T-helper 2 cell (primary cell): ENCODE measurements around the gene CNPPD1.
A peak's percentile ranks its signal among the peaks of the same experiment; 100 is the strongest.

Source experiments
- DNase-seq, 5 experiments: peaks; one replicate each; pipeline versions ENCODE4 v3.0.0 to v3.0.0-alpha.2; 2012 to 2022
- total RNA-seq, 2 donors: gene quantifications; one replicate each; lab custom pipeline; 2026; lab: John Stamatoyannopoulos, UW

Gene CNPPD1
- 47.4 to 70.3 reads per million in 2 donors for total RNA-seq

DNA sequence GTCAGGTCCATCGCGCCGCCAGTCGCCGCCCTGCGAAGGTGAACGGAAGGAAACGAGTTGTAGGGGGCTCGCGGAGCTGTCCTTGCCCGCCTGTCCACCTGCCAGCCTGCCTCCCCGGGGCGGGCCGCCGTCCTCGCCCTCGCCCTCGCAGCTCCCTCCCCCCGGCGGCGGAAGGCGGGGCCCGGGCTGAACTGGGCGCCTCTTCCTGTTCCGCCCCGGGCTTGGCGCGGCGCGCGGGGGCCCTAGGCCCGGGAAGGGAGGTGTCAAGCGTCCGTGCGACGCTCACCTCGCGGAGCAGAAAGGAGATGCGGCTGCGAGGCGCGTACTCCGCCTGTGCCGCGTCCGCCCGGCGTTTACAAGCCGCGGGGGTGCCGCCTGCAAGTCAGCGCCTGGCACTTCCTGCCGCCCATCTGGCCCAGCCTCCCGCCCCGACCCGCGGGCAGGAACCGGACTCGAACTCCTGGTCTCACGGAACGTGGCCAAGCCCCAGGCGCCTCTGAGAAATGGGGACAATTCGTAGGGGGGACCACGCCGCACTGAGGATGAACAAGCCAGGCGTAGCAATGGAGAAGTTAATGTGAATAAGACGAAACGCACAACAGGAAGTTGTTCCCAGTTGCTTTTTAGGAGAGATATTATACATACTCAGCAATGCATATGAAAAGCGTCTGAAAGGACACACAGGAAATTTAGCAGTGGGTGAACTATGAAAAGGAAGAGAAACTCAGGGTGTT lies at the start of gene CNPPD1:
Gene CNPPD1 (minus strand): TSS at position 108 of the 734 bp plus-strand sequence. CDS start 97 bp downstream, at position 11.
- peak; percentile 71 to 97 (median 83) for DNase-seq

DNA sequence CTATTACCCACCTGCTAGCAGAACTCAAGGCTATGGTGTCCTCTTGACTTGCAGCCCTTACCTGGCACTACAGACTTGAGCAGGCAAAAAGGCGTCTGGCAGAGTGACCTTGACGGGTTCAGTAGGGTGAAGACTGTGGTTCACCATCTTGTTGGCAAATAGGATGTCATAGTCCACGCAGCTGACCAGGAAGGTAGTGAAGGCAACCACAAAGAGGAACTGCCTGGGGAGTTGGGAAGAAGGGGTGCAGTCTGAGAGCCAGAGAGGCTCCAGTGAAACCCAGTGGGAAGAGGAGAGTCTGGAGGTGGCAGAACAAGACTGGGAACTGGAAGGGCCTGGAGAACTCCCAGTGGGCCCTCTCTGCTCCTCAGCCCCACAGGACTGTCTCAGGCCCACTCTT lies 48.6 kb upstream of the CNPPD1 start:
- DNase-seq, result no peak

DNA sequence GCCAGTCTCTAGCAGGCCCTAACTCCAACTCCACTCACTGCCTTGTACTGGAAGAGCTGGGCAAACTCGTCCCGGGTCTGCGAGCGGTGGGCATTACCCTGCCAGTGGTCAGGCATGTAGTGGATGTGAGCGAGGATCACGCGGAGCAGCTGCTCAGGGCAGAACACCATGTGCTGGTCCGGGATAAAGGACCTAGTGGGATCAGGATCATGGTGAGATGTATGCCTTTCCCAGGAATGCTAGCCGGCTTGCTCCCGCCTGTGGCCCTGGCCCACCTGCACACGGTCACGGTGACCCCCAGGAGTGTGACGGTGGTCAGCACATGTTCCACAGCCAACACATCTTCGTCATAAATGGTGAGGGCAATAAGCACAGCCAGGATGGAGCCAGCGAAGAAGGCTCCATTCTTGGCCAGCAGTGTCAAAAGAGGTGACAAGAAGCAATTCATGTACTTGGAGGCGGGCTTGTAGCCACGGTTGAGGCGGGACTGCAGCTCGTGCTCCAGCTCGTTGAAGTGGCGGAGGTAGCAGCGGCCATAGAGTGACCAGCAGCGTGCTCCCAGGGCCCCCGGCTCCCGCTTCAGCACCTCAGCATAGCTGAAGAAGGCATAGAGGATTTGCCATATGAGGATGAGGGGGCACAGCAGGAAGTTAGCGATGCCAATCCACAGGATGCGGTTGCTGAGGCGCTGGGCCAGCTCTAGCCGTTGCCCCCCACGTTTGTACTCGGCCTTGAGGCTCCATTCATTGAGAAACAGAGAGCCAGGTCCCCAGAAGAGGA lies 47.3 kb upstream of the CNPPD1 start:
- DNase-seq, result no peak

DNA sequence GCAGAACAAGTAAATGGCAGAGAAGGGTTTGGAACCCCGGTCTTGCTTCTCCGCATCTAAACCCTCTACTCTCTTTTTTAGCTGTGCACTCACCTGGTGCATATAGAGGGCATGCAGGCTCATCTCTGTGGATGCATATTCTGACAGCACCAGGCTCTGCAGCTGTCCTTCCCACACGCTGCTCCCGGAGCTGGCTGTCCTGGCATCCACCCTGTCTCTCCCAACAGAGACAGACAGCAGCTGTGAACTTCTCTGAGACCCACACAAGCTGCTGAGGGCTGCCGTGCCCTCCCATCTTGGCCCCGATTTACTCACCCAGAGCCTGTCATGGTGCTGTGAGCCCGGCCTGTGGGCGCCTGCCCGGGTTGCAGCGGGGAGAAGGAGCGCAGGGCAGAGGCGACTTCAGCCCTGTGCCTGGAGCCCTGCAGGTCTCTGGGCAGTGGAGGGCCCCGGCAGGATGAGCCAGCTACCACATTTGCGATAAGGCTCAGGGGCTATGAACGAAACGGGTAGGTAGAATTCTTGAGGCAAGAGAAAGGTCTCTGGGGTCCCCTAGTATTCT lies 45.3 kb upstream of the CNPPD1 start:
- DNase-seq, result no peak

DNA sequence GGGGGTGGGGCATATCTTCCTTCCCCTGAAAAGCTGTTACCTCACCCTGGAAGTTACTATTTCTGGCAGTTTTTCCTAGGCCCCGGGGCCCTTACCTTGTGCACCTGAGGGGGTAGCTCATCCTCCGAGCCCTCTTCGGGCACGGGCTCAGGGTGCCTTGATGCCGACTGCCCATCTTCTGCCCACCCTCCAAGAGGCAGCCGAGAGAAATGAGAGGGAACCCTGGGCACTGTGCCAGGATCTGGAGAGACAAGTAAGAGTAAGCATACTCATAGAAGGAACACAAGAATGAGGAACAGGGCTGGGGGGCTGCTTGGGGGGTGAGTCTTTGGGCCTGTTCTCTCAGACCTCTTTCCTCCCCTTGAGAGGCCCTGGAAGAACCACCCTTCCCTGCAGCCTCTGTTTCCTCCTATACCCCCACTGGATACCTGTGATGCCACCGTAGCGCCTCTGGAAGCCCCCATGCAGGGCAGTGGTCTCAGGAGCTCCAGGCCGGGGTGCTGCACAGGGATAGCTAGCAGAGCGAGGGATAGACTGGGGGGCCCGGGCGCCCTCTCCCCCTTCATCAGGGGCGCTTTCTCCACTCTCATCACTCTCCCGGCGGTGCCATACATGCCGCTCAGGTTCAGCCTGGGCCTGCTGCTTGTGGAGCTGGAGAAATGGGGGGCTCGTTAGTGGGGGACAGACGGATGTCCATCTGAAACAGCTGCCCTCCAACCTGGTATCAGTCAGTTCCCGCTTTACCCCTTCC lies 44.1 kb upstream of the CNPPD1 start:
- no peak for DNase-seq

DNA sequence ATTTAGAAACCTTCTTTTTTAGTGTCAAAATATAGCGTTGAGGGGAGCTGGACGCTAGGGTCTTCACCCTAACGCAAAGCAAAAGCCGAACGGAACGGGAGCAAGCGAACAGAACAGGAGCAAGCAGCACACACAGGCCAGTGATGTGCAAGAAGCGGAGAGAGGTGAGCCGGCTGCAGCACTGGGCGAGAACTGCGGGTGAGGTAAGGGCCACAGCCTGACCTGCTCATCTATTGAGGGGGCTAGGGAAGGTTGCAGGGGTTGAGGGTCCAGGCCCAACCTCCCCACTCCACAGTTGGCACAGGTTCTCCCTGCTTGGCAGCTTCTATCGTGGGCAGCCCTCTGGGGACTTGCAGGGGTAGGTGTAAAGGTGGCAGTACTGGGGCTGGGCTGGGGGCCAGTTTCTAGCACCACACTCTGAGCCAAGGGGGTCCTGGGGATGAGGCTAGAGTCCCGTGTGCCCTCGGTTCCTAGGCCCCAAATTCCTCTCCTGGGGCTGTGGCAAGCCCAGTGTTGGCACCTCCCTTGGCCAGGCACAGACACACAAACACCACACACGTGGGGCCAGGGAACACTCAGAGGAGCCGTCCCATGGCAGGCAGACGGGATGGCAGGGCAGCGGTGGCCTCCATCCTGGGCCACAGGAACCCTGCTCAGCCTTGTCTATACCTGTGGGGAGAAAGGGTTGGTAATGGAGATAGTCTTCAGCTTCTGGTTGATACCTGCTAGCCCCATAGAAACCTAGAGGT lies 43.2 kb upstream of the CNPPD1 start:
- no peak for DNase-seq

DNA sequence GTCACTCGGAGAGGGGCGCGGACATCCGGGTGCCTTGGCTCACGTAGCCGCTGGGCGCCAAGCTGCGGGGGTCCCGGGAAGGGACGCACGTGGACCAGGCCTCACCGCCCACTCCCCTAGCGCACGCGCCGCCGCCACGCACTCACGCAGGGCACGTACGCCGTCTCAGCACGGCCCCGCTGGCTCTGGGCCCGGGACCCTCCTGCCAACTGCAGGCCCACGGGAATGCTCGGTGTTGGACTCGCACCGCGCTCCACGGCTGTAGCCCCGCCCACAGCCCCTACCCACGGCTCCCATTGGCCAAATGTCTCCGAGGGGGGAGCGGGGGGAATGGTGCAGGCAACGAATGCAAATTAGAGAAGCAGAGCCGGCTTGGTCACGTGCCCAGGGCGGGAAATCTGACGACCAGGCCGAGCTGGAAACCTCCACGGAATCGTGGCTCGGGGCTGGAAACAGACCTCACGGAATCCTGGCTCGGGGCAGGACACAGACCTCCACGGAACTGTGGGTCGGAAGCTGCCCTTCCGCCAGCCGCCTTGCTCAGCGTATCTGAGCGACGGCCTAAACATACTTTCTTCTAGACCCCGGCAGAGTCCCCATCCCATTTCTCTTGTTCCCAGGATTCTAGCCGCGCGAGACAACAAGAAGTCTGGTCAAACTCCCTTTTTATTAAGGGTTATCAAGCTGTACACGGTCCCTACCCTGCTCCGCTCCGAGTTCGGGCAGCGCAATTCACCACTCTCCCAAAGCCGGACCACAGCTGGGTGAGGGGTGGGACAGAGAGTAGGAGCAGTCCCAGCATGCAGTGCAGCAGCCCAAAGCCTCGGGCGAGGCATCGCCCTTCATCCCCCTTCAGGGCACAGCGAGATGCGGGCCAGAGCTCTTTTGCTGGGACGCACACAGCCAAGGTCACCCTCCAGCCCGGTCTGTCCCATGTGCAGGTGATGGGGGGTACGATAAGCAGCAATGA lies 42.3 kb upstream of the CNPPD1 start, which contains the start of gene ABCB6:
Gene ABCB6 (minus strand): TSS at position 227 of the 970 bp plus-strand sequence. CDS start 285 bp downstream, outside the sequence.
- peak; percentile 71 to 93 (median 79) for DNase-seq

DNA sequence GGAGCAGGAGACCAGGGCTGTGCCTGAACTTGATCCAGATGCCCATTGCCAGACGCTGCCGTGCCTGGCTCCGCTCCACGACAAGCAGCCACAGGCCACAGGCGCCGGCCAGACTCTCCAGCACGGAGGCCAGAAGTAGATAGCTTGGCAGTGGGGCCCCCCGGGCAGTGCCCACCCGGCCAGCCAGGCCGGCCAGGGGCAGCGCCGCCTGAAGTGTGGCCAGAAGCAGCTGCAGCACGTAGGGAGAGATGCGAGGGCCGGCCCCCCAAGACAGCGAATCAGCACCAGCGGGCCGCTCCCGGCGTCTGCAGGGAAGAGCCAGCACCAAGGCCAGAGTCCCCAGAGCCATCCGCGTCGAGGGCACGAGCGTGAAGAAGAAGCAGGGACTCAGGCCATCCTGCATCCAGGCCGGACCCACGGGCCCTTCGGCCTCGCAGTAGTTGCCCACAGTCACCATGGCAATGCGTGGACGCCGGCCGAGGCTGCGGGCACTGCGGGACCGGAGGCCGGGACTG lies 41.5 kb upstream of the CNPPD1 start:
- DNase-seq, result peak in 2 of 5 experiments; percentile 17 to 24

DNA sequence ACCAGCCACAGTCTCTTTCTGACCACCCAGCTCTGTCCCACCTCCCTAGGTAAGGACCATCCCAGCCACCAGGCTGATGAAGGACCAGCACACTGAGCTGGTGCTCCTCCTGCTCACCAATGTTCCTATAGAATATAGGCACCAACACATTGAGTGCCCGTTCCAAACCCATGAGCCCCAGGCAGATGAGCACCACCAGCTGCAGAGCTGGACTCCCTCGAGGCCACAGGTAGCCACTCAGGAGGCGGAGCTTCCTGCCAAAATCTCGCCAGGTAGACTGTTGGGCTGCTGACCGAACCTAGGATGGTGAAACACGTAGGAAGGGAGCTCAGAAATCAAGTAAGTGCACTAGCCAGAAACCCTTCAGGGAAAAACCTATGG lies 39.8 kb upstream of the CNPPD1 start:
- no peak for DNase-seq

DNA sequence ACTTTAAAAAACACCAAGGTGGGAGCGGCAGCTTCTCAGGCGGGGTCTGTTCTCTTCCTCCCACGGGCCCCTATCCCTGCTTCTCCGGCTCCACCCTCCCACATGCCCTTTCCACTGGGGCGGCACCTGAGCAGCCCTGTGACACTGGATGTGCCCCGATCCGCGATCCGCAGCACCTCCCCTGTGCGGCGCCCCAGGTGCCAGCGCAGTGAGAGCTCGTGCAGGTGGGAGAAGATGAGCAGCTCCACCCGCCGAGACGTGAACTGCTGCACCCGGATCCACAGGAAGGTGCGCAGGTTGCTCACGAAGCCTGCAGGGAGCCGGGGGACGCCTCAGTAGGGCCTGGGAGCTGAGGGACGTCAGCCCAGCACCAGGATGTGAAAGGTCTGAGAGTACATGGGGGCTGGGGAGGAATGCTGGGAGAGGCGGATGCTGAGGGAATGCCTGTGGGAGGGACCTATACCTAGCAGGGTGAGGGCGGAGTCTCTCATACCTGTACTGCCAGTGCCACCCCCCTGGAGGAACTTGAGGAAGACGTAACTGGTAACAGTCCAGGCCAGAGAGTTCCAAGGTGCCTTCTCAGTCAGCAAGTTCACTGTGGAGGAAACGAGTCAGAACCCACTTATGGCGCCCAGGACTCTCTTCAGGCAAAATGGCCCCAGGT lies 39.3 kb upstream of the CNPPD1 start:
- DNase-seq, result no peak

DNA sequence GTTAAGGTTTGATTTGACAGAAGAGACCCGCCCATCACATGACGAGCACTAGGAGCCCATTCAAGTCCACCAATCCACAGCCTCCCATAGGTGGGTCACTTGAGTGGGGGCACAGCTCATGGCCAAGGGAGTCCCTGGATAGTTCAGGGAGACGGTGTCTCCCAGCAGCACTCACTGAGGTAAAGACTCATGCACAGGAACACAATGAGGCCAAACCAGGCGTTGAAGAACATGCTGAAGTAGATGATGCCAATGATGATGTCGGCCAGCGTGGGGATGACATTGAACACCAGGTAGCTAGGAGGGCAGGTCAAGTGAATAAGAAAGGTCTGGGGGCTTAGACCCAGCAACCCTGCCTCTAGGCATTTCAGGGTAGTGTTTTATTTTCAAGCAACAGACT lies 38.1 kb upstream of the CNPPD1 start:
- DNase-seq, result no peak

DNA sequence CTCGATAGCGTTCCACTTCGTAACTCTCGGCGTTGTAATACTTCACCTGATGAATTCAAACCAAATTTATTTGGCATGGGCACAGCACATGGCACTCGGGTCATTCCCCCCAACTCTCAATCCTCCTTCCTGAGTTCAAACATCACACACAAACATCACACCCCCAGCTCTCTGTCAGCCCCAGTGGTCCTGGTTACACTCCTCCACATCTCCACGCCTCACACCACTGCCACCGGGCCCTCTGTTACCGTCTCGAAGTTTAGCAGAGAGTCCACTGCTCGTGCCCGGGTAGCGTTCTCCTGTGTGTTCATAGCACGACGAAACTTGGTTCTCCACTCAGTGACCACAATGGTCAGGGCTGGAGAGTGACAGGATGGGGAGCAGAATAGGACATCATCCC lies 37.4 kb upstream of the CNPPD1 start:
- DNase-seq, result no peak

DNA sequence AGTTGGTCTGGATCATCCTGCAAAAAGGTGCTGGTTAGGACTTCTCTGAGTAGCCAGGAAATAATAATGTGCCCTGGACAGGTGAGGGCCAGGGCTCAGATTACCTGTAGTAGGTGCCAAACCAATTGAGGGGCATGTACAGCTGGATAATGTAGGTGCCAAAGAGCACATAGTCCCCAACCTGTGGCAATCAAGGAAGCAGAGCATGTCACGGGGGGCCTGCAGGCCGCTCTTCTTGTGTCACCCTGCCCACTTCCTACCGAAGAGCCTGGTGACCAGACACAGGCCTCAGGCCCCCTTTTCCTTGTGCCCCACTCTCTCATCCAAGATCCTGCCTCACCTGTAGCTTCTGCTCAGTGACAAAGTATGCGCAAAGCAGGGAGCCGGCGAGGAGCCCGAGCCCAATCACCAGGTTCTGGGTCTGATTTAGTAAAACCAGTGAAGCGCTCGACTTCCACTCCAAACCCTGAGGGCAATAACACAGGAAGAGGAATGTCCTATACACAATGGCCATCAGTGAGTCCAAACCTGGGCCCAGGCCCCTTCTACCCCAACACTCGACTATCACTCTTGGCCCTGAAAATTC lies 36.9 kb upstream of the CNPPD1 start:
- no peak for DNase-seq

DNA sequence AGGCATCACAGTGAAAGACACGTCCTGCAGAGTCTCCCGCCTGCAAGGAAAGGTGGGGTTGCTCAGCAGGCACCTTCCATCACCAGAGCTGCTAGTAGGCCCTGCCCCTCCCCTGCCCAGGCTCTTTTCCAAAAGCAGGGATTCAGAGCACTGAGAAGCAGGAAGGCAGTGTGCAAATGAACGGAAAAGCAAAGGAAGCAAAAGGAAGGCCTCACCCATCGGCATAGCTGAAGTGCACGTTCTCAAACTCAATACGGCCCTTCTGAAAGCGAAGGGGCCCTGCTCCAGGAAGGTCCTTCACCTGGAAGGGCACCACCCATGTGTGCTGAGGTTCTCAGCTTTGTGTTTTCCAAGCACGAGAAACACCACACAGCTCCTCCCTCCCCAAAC lies 36.3 kb upstream of the CNPPD1 start:
- no peak for DNase-seq

DNA sequence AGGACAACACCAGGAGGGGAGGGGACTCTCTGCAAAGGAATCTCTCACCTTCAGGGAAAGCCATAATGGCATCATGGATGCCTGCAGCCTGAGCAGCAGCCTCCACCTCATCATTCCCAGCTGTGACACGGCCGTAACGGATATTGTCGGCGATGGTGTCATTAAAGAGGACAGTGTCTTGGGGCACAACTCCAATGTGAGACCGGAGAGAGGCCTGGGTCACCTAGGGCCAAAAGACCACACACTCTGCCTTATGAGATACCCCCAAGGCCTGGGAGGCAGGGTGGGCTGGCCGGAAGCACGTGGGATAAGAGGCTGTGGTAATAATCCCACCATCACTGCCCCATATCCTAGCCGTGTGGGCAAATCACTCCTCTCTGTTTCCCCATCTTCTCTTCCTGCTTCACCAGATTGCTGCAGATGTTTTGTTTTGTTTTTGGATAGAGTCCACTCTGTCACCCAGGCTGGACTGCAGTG lies 34.2 kb upstream of the CNPPD1 start:
- DNase-seq, result no peak

DNA sequence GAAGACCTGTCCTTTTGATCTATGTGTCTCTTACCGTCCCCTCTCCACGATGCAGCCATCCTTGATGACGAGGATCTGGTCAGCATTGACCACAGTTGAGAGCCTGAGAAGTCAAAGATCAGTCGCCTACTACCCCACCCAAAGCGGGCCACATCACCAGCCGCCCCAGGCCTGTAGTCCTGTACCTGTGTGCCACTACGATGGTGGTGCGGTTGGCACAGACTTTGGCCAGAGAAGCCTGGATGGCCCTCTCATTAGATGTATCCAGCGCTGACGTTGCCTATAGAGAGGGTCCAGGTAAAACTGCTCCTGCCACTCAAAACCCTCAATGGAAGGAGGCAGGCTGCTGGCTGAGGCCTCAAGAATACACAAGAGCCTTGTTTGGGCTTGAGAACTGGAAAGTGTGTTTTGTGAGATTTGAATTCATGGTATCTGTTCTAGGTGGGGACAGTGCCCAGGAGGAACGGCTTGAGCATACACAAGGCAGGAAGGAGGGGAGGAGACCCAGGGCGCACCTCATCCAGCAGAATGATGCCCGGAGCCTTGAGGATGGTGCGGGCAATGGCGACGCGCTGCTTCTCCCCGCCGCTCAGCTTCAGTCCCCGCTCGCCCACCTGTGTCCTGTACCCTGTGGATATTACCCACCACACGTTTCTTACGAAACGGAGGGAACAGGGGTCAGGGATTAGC lies 33.6 kb upstream of the CNPPD1 start:
- no peak for DNase-seq

DNA sequence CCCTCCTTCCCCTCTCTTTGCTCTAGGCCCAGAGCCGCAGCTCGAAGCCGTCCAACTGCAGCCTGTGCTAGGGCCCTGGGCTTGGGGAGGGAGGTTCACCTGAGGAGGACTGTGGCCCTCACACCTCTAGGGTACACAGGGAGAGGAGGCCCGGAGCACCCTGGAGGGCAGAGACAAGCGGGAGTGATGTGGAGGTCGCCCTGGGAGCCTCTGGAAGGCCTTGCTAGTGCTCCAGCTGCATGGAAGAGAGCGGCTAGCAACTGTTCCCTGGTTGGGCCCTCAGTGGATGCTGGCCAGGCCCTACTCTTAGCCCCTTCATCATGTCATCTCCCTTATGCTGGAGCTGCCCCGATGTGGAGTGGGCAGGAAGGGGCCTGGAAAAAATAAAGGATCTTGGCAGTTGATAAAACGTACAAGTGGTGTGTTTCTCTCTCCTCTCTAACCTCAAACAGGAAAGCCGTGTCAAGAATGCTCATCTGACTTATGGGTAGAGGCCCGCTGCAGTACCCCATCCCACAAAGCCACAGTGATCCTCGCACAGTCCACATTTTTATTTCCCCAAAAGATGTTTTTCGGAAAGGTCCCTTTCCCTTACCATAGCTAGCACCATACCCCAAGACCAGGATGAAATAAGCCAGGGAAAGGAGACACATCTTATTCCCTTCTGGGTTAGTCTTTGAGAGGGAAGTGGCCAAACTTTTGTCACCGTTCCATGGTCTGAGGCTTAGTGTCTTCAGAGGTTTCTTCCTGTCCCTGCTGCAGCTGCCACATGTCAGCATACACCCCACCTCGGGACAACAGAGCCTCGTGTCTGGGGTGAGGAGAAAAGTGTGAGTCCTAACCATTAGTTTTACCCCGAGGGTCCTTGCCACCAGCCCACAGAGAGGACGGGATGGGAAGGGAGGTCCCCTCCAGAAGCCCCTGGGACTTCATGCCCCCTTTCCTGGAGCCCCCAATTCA lies 32.8 kb upstream of the CNPPD1 start:
- DNase-seq, result no peak
